Measurements from ENCODE around the gene SNX1.

The SNX1 gene

DNA sequence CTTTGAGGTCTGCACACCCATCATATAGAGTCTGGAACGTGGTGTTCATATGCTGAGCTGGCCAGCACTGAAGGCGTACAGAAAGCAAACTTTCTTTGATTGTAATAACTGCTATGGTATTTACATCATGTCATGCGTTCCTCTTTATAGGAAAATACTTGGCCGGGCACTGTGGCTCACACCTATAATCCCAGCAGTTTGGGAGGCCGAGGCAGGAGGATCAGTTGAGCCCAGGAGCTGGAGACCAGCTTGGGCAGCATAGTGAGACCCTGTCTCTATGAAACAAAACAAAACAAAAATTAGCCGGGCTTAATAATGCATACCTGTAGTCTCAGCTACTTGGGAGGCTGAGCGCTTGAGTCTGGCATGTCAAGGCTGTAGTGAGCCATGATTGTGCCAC is 52.4 kb downstream of the SNX1 start:
- DNase-seq, result no peak

GRCh38 chr15:64148581-64148980 is 52.8 kb downstream of the SNX1 start:
- no peak for DNase-seq

DNA sequence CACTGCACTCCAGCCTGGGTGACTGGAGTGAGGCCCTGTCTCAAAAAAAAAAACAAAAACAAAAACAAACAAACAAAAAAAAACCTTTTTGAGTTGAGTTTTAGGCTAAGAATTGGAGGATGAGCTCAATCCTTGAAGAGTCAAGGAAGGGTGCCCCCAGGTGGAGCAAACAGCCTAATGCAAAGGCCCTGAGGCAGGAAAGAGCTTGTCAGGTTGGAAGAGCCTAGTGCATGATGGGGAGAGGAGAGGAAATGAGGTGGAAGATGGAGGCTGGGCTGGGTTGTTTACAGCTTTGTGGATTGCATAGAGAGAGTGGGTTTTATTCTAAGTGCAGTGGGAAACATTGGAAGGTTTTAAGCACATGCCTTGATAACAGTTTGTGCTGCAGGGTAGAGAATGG is 53.6 kb downstream of the SNX1 start:
- no peak for DNase-seq

- DNase-seq, result no peak
Measured at GRCh38 chr15:64149893-64150578, 54.3 kb downstream of the SNX1 start.

DNA sequence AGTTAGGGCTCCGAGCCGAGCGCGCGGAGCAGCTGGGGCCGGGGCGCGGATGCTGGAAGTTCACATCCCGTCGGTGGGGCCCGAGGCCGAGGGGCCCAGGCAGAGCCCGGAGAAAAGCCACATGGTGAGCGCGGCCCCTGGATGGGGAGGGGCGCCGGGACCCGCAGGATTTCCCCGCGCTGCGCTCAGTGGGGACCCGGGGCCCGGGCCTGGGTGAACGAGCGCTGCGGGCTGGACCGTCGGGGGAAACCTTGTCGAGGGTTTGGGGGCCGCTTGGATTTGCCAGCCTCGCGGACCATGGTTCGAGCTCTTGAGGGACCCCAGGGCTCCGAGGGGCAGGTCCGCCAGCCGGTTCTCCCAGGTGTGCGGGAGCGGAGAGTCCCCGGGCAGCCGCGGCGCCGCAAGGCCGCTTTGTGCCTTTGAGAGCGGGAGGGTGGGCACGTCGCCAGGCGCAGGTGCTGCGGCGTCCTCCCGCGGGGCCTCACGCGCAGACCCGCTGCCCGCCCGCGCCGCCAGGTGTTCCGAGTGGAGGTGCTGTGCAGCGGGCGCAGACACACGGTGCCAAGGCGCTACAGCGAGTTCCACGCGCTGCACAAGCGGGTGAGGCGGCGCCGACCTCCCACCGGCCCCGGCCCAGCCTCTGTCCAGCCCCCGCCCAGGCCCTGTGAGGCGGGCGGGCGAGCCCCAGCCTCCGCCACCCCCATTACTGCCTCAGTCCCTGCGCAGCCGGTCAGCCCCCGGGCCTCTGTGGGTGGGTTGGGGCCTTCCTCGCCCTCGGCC is 56.1 kb downstream of the SNX1 start, which contains the start of gene SNX22:
Gene SNX22 (plus strand): TSS at position 5 of the 780 bp plus-strand sequence. CDS start 45 bp downstream, at position 50.
- peak; percentile 37 for DNase-seq

DNA sequence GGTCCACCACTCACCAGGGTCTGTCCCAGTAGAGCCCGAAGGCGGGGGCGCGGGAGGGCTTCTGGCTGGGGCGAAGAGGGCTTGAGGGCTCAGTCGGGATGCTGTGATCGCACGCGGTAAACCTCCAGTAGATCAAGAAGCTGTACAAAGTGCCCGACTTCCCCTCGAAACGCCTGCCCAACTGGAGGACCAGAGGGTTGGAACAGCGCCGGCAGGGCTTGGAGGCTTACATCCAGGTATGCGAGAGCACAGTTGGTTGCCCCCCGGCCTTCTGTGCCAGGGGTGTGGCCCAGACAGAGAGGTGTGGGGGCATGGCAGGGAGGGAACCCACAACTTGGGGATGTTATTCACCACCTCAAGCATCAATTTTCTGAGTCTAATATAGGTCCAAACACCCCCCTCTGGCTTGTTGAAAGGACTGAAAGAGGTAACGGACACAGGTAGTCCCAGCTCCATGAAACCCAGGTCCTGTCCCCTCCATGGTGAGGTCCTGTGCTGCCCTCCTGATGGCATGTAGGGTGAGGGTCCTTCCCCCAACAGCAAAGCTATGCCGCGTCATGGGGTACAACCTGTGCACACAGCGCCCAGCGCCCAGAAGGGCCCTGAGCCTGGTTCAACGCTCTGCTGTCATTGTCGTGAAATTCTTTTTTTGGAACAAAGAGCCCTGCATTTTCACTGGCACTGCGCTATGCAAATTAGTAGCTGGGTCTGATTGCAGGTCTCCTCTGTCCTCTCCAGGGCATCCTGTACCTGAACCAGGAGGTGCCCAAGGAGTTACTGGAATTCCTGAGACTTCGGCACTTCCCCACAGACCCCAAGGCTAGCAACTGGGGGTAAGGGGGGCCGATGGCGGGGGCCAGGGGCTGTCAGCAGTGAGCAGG is 57.0 kb downstream of the SNX1 start:
- peak; percentile 16 for DNase-seq

GRCh38 chr15:64153480-64154367 is 57.9 kb downstream of the SNX1 start:
- DNase-seq, result peak; percentile 91

DNA sequence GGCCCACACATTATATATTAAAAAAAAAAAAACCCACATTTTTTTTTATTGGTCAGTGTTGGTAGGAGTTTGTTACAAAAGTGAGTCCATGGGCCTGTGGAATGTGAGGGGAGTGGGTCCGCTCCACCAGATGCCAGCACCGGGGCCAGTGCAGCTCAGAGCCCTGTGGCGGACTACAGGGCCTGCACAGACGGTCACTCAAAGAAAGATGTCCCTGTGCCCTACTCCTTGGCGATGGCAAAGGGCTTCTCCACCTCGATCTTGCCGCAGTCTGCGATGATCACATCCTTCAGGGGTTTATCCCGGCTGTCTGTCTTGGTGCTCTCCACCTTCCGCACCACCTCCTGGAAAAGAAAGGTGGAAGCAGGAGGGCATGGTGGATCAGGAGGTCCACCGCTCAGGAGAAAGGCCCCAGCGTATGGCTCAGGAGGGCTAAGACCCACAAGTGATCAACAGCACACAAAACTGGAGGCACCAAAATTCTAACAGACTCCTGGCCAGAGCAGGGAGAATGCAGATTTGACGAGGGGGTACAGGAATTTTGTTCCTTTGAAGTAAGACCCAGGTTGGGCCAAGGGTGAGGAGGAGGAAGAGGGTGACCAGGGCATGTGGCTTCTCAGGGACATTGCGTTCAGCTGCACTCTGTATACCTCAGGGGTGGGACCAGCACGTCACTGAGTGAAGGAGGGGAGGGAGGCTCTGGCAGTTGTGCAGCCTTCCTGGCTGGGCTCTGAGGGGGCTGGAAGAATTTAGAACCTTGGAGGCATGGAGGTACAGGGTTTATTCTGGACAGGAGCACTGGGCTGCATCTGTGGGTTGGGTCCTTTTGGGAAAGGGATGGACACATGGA is 60.2 kb downstream of the SNX1 start:
- DNase-seq, result no peak

DNA sequence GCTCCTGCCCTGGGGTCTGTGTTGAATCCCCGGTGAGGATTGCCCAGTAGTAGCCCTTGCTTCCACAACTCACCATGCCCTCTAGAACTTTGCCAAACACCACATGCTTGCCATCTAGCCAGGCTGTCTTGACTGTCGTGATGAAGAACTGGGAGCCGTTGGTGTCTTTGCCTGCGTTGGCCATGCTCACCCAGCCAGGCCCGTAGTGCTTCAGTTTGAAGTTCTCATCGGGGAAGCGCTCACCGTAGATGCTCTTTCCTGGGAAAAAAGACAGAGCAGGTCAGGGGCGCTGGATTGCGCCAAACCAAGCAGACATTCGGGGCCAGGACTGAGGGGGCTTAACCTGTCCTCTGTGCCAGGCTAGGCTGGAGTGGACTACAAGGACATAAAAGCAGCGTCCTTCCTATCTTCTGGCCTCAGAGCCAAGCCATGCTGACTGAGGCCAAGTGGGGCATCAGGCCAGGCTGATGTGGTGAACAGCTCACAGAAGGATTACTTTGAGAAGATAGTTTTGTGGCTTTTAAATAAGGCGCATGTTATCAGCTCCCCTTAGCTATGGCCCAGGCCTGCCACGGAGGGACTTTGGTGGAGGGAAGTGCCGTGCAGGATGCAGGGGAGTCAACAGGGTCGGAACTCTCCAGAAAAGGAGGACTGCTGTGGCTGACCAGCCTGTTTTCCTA is 61.0 kb downstream of the SNX1 start:
- no peak for DNase-seq

DNA sequence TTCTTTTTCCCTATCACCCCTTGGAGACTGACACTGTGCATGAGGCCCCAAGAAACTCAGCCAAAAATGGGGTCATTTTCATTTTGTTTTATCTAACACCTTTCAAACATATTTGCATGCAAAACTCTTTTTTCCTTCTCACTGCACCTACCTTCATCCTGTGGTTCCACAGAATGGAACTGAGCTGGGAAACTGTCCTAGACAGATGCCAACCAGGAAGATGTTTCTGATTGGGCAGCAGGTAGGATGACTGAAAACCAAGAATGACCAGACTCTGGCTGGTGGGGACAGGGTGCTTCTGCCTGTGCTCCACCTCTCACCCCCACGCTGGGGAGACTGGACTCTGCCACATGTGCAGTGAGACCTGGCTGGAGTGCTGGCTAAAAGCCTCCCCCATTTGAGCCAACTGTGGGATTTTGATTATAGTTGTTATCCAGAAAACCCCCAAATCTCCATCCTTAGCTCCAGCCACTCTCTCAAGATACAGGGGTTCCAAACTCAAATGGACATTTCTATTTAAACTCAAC is 61.9 kb downstream of the SNX1 start:
- DNase-seq, result no peak

DNA sequence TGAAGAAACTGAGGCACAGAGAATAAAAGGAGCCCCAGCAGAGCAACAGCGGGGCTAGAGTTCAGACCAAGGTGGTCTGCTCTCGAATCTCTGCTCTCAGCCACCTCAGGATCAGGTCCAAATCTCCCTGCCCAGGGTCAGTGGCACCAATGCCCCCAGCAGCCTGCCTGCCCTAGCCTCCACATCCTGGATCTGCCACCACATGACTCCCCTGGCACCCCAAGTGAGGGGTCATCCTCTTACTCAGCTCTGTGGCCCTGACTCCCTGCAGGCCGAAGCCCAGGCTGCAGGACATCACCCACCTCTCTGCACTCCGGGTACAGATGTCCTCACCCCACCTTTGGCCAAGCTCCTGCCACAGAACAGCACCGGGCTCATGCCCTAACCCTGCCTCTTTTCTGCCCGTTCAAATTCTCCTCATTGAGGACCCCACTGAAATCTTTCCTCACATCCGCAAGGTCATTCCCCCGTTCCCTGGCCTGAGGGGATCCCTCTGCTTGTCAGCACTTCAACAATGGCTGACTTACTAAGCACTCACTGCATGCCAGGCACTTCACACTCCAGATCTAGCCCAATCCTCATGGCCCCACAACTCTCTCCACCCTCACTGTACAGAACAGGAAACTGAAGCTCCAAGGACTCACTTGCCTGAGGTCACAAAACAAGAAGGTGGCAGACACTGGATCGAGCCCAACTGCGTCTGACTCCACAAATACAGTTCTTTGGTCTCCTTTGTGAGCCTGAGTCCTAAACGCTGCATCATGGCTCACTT is 62.8 kb downstream of the SNX1 start:
- DNase-seq, result no peak

- no peak for DNase-seq
Measured at GRCh38 chr15:64161688-64162477, 66.1 kb downstream of the SNX1 start.

GRCh38 chr15:64162478-64162868 is 66.7 kb downstream of the SNX1 start:
- no peak for DNase-seq

DNA sequence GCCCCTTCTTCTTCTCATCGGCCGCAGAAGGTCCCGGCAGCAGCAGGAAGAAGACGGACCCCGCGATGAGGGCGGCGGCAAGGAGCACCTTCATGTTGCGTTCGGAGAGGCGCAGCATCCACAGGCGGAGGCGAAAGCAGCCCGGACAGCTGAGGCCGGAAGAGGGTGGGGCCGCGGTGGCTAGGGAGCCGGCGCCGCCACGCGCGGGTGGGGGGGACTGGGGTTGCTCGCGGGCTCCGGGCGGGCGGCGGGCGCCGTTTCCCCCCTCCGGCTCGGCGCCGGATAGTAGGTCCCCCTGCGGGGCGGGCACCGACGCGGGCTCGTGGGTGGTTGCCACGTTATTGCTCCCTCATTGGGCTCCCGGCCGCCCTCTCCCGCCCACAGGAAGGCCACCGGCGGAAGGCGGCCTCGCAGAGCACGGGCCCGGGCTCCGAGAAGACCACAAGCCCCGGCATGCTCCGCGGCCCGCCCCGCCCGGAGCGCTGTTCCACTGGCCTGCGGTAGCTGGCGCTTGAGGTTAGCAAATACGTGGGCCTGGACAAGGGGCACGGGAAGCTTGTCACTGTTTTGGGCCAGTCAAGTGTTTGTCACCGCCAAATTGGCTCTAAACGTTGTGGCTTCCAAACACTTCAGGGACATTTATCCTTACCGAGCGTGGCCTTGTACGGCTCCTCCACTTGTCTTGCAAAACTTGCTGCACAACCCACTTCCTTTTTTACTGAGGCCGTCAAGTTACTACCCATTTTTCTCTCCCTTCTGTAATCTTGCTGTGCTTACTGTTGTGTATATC is 67.3 kb downstream of the SNX1 start, which contains the start of gene PPIB:
Gene PPIB (minus strand): TSS at position 154 of the 790 bp plus-strand sequence. CDS start 36 bp downstream, at position 118.
- peak; percentile 98 for DNase-seq

DNA sequence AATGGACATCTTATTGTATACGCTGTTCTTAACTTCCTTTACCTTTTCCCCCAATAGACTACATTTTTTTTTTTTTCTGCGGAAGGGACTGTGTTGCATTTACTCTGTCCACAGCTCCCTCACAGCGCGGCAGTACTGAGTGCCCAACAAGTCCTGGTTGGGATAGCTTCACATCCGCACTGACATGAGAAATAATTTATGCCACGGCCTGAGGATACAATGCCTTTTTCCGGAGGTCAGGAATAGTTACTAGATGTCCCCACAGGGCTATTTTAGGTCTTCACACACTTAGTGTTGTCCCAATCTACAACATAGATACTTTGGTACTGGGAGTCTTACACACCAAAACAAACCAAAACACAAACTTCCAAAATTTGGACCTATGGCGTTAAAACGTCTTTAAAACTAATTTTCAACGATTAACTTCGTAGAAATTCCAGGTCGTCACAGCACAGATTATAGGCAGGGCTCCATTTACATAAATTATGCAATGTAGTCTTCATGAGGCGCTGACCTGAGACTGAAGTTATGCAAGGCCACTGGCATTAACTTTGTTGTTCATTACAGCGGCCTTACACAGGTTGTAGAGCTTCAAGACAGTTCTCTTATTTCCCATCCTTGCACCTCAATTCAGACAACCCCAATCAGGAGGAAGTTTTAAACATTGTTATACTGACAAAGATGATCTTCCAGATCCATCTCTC is 68.0 kb downstream of the SNX1 start:
- DNase-seq, result no peak

- DNase-seq, result no peak
Measured at GRCh38 chr15:64164436-64164835, 68.7 kb downstream of the SNX1 start.
